ENCODE measurements around the gene AKR7A3.
"Not testable (repeated sequence)": the region's sequence is repeated elsewhere in the genome, so short reads cannot be mapped to it uniquely, and the experiment has no call there.

The AKR7A3 gene

DNA sequence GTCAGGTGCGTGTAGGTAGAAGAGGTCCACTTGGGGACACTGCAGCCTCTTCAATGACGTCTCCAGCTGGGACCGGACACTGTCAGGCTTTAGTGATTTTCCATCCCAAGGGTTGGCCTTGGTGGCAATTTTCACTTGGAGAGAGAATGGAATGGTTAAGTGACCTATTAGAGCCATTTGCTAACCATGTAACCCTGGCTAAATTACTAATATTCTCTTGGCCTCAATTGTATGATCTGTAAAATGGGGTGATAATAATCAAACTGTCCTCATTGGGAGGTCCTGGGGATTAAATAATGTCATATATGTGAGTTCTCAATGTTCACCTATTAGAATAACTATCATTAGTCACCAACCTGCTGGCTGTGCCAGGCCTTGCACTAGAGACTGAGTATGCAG is 19.9 kb upstream of the AKR7A3 start:
- Histone ChIP-seq H3K4me1 (ENCODE audit: control insufficient read depth, insufficient read depth, low read length) (peaks cover 29% of the 10 kb centered on the region), H3K9me3 (replicated peaks; ENCODE audit: low read length) (no peaks in the 10 kb centered on the region), H3K4me3 (ENCODE audit: low read length) (no peak overlapping the region), H3K4me2 (ENCODE audit: low read length) (no peak overlapping the region), H3K36me3 (ENCODE audit: insufficient read depth, low read length) (peaks cover 42% of the 10 kb centered on the region), H3K27me3 (ENCODE audit: control insufficient read depth, insufficient read depth, low read length) (no peaks in the 10 kb centered on the region), H3K9ac (ENCODE audit: low read depth, low read length) (no peak overlapping the region)

DNA sequence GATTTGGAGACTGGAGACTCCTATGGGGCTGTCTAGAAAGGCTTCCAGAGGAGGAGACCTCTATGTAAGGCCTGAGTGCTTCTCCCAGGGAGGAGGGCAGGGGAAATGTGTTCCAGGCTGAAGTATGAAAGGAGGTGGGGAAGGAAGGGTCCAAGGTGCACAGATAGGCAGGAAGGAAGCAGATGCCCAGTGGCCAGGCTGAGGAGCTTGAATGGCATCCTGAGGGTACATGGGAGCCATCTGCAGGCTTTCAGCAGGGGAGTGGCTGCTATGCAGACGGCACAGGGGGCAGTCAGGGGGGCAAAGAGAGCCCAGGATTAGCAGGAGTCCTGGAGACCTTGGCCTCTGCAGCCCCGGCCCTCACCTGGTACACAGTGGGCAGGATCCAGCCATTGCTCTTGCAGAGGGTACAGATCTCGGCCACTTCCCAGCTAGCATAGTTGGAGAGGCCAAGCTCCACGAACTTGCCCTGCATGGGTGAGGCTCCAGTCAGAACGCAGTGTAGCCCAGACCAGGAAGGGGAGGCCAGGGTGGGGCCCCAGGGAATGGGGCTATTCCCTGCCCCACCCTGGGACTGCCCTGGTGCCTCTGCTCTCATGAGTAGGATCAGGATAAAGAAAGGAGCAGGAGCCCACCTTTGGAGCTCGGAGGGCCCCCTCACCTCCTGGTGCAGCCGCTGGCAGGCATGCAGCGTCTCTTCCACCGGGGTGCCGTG is 19.4 kb upstream of the AKR7A3 start:
- Histone ChIP-seq H3K4me3 (ENCODE audit: low read length) (no peak overlapping the region), H3K9ac (ENCODE audit: low read depth, low read length) (no peak overlapping the region), H3K9me3 (replicated peaks; ENCODE audit: low read length) (no peaks in the 10 kb centered on the region), H3K4me1 (ENCODE audit: control insufficient read depth, insufficient read depth, low read length) (peaks cover 24% of the 10 kb centered on the region), H3K36me3 (ENCODE audit: insufficient read depth, low read length) (peaks cover 46% of the 10 kb centered on the region), H3K4me2 (ENCODE audit: low read length) (no peak overlapping the region), H3K27me3 (ENCODE audit: control insufficient read depth, insufficient read depth, low read length) (no peaks in the 10 kb centered on the region)

DNA sequence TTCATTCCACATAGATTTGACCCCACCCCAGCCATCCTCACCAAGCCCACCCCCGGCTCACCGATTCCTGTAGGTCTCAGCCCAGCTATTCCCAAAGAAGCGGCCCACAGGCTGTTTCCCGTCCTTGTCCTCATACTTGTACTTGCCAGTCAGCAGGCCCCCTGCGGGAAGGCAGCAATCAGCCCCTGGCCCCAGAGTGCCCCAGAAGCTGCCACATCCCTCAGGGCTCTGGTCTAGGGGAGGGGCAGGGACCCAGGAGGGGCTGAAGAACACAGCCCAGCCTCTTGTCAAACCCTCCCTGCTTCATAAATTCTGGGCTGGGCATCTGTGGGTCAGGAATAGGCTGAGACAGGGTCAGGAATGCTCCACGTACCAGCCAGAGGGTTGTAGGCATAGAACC is 18.4 kb upstream of the AKR7A3 start:
- H3K4me1 ChIP-seq (ENCODE audit: control insufficient read depth, insufficient read depth, low read length), result peaks cover 20% of the 10 kb centered on the region
- peaks cover 46% of the 10 kb centered on the region for H3K36me3 ChIP-seq (ENCODE audit: insufficient read depth, low read length)
- H3K4me2 ChIP-seq (ENCODE audit: low read length), result no peak overlapping the region
- no peaks in the 10 kb centered on the region for H3K27me3 ChIP-seq (ENCODE audit: control insufficient read depth, insufficient read depth, low read length)
- no peaks in the 10 kb centered on the region for H3K9me3 ChIP-seq (replicated peaks; ENCODE audit: low read length)
- no peak overlapping the region for H3K9ac ChIP-seq (ENCODE audit: low read depth, low read length)
- H3K4me3 ChIP-seq (ENCODE audit: low read length), result no peak overlapping the region

DNA sequence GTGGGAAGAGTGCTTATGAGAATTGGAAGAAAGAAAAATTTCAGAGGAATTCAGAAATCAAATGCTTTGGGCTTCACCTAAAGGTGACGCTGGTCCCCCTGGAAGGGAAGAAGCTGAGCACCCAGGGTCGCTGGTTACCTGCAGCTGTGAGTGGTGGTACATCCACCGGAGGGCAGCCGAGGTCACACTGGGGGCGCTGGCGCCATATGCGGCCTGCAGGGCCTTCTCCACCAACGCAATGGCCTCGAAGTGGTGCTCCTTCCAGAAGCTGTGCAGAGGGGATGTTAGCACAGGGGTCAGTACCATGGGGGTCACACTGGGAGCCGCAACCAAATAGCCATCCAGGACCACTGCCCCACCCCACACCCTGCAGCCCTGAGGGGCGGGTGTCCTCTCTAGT is 17.3 kb upstream of the AKR7A3 start:
- Histone ChIP-seq H3K9me3 (replicated peaks; ENCODE audit: low read length) (no peaks in the 10 kb centered on the region), H3K4me1 (ENCODE audit: control insufficient read depth, insufficient read depth, low read length) (peaks cover 15% of the 10 kb centered on the region), H3K9ac (ENCODE audit: low read depth, low read length) (no peak overlapping the region), H3K27me3 (ENCODE audit: control insufficient read depth, insufficient read depth, low read length) (no peaks in the 10 kb centered on the region), H3K4me3 (ENCODE audit: low read length) (no peak overlapping the region), H3K36me3 (ENCODE audit: insufficient read depth, low read length) (peaks cover 46% of the 10 kb centered on the region), H3K4me2 (ENCODE audit: low read length) (no peak overlapping the region)

DNA sequence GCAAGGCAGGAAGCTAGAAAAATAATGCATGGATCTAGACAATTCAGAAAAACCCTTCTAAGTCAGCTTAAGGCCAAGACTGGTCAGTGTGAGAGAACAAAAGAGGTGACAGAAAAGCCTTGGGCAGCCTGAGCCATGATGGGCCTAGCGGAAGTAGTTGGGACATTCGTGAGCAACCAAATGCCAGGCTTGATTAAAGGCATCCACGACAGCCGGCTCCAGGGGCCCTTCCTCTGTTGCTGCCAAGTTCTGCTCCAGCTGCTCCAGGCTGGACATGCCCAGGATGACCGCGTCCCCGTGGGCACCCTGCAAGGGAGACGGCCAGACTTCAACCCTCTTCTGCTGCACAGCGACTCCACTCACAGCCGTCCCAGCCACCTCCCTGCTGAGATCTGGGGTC is 15.5 kb upstream of the AKR7A3 start:
- not testable (repeated sequence) for H3K4me3 ChIP-seq (ENCODE audit: low read length); H3K27me3 ChIP-seq (ENCODE audit: control insufficient read depth, insufficient read depth, low read length); H3K4me2 ChIP-seq (ENCODE audit: low read length); H3K4me1 ChIP-seq (ENCODE audit: control insufficient read depth, insufficient read depth, low read length); H3K9me3 ChIP-seq (replicated peaks; ENCODE audit: low read length); H3K9ac ChIP-seq (ENCODE audit: low read depth, low read length)
- H3K36me3 ChIP-seq (ENCODE audit: insufficient read depth, low read length), result peaks cover 46% of the 10 kb centered on the region

DNA sequence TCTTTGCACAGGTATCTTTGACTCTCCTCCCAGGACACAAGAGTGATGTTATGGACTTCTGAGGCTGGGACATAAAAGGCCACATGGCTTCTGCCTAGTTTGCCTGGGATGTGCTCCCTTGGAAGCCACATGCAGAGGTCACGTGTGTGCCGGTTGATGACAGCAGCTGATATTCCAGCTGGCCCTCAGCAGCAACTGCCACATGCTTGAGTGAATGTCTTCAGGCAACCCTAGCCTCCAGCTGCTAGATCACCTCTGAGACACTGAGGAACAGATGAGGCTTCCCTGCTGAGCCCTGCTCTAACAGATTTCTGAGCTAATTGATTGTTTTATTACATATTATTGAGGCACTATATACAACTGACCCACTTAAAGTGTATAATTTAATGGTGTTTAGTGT is 11.6 kb upstream of the AKR7A3 start:
- H3K4me1 ChIP-seq (ENCODE audit: control insufficient read depth, insufficient read depth, low read length), result no peaks in the 10 kb centered on the region
- H3K27me3 ChIP-seq (ENCODE audit: control insufficient read depth, insufficient read depth, low read length), result no peaks in the 10 kb centered on the region
- peaks cover 1% of the 10 kb centered on the region for H3K9me3 ChIP-seq (replicated peaks; ENCODE audit: low read length)
- H3K9ac ChIP-seq (ENCODE audit: low read depth, low read length), result no peak overlapping the region
- H3K36me3 ChIP-seq (ENCODE audit: insufficient read depth, low read length), result peaks cover 18% of the 10 kb centered on the region
- no peak overlapping the region for H3K4me2 ChIP-seq (ENCODE audit: low read length)
- H3K4me3 ChIP-seq (ENCODE audit: low read length), result no peak overlapping the region

DNA sequence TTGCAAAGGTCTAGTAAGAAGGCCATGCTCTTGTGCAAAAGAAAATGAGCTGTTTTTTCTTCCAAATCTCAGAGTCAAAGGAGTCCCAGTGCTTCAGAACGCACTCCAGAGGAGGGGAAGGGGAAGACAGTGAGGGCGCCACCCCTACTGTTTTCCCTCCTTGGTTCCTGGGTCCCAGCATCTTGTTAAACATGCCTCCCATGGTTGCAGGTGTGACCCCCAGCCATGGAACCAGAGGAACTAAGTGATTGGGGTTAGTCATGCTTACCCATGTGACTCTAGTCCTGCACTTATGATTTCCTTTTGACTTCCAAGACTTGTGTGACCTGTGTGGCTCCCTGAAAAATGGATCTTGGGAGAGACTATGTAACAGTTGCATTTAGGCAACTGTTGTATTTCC is 6.1 kb upstream of the AKR7A3 start:
- Histone ChIP-seq H3K9me3 (replicated peaks; ENCODE audit: low read length) (peaks cover 10% of the 10 kb centered on the region), H3K4me3 (ENCODE audit: low read length) (no peak overlapping the region), H3K27me3 (ENCODE audit: control insufficient read depth, insufficient read depth, low read length) (no peaks in the 10 kb centered on the region), H3K36me3 (ENCODE audit: insufficient read depth, low read length) (no peaks in the 10 kb centered on the region), H3K4me2 (ENCODE audit: low read length) (no peak overlapping the region), H3K9ac (ENCODE audit: low read depth, low read length) (no peak overlapping the region), H3K4me1 (ENCODE audit: control insufficient read depth, insufficient read depth, low read length) (no peaks in the 10 kb centered on the region)

DNA sequence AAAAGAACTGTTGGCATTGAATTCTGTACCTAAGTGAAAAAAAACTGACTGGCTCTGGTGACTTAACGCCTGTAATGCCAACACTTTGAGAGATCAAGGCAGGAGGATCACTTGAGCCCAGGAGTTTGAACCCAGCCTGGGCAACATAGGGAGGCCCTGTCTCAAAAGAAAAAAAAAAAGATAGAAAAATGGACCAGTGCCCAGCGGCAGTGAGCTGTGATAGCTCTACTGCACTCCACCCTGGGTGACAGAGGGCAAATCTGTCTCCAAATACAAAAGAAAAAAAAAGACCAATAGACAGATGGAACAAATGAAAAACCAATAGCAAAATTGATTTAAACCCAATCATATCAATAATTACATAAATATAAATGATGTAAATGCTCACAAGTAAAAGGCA is 674 bp upstream of the AKR7A3 start:
- Histone ChIP-seq H3K4me3 (ENCODE audit: low read length) (peak overlapping the region; percentile 73), H3K4me2 (ENCODE audit: low read length) (peak overlapping the region; percentile 98), H3K4me1 (ENCODE audit: control insufficient read depth, insufficient read depth, low read length) (peaks cover 7% of the 10 kb centered on the region), H3K36me3 (ENCODE audit: insufficient read depth, low read length) (no peaks in the 10 kb centered on the region), H3K9ac (ENCODE audit: low read depth, low read length) (peak overlapping the region; percentile 28), H3K9me3 (replicated peaks; ENCODE audit: low read length) (peaks cover under 1% of the 10 kb centered on the region), H3K27me3 (ENCODE audit: control insufficient read depth, insufficient read depth, low read length) (no peaks in the 10 kb centered on the region)

DNA sequence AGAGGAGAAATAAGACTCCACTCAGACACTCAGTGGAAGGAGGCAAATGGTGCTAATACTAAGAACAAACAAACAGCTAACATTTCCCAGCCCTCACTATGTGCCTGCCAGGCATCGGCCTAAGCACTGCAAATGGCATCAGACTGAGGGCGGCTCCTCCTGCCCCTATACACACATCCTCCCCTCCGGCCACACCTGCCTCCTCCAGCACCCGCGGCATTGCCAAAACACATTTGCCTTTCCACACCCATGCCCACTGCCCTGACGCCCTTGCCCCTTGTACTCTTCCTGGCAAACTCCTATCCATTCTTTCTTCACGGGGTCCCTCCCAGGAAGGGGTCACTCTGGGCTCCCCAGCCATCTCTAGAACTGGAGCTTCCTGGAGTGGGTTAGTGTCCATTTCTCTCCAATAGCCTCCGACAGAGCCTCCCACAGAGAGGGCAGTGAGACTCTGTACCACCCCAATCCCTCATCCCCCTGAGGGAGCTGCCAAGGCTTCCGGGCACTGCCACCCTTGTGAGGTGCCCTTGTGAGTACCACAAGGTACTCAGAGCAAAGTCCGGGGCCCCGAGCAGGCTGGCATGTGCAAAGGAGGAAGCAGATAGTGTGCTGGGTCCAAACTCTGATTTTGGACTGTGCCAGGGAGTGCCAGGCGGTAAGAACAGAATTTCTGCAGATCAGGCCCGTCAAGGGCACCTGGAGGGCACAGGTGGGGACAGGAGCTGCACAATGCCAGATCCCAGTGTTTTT is 959 bp downstream of the AKR7A3 start:
- H3K4me1 ChIP-seq (ENCODE audit: control insufficient read depth, insufficient read depth, low read length), result peaks cover 7% of the 10 kb centered on the region
- H3K9ac ChIP-seq (ENCODE audit: low read depth, low read length), result no peak overlapping the region
- H3K4me2 ChIP-seq (ENCODE audit: low read length), result no peak overlapping the region
- H3K9me3 ChIP-seq (replicated peaks; ENCODE audit: low read length), result no peaks in the 10 kb centered on the region
- no peaks in the 10 kb centered on the region for H3K36me3 ChIP-seq (ENCODE audit: insufficient read depth, low read length)
- no peak overlapping the region for H3K4me3 ChIP-seq (ENCODE audit: low read length)
- H3K27me3 ChIP-seq (ENCODE audit: control insufficient read depth, insufficient read depth, low read length), result no peaks in the 10 kb centered on the region

DNA sequence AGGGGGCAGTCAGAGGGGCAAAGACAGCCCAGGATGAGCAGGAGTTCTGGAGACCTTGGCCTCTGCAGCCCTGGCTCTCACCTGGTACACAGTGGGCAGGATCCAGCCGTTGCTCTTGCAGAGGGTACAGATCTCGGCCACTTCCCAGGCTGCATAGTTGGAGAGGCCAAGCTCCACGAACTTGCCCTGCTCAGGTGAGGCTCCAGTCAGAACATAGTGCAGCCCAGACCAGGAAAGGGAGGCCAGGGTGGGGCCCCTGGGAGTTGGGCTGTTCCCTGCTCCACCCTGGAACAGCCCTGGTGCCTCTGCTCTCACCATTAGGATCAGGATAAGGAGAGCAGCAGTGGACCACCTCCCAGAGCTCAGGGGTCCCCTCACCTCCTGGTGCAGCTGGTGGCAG is 2.8 kb downstream of the AKR7A3 start:
- not testable (repeated sequence) for H3K4me1 ChIP-seq (ENCODE audit: control insufficient read depth, insufficient read depth, low read length); H3K4me2 ChIP-seq (ENCODE audit: low read length); H3K9me3 ChIP-seq (replicated peaks; ENCODE audit: low read length); H3K36me3 ChIP-seq (ENCODE audit: insufficient read depth, low read length); H3K9ac ChIP-seq (ENCODE audit: low read depth, low read length); H3K27me3 ChIP-seq (ENCODE audit: control insufficient read depth, insufficient read depth, low read length); H3K4me3 ChIP-seq (ENCODE audit: low read length)

DNA sequence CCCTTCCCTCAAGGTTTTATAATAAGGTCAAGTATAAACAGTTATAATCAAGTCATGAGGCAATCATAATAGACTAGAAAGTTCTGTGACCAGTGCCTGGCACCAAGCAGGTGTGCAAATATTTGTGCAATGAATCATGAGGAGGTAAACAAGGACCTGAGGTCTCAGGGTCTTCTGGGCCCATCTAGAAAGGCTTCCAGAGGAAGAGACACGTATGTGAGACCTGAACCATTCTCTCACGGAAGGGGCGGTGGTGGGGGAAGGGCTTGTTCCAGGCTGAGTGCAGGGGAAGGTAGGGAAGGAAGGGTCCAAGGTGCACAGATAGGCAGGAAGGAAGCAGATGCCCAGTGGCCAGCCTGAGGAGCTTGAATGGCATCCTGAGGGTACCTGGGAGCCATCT is 3.2 kb downstream of the AKR7A3 start:
- not testable (repeated sequence) for H3K4me3 ChIP-seq (ENCODE audit: low read length); H3K4me2 ChIP-seq (ENCODE audit: low read length); H3K9ac ChIP-seq (ENCODE audit: low read depth, low read length); H3K9me3 ChIP-seq (replicated peaks; ENCODE audit: low read length); H3K4me1 ChIP-seq (ENCODE audit: control insufficient read depth, insufficient read depth, low read length); H3K27me3 ChIP-seq (ENCODE audit: control insufficient read depth, insufficient read depth, low read length); H3K36me3 ChIP-seq (ENCODE audit: insufficient read depth, low read length)

DNA sequence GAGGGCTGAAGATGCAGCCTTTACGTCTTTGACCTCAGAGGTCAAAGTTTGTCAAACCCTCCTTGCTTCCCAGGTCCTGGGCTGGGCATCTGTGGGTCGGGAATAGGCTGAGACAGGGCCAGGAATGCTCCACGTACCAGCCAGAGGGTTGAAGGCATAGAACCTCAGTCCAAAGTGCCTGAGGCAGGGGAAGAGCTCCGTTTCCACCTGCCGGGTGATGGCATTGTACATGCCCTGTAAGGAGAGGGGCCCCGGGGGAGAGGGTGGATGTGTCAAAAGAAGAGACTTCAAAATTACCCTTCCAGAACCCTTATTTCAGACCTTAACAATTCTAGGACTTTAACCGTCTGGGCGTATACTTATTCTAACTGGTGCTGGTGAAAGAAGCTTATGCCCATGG is 3.7 kb downstream of the AKR7A3 start:
- Histone ChIP-seq H3K27me3 (ENCODE audit: control insufficient read depth, insufficient read depth, low read length) (no peaks in the 10 kb centered on the region), H3K4me3 (ENCODE audit: low read length) (no peak overlapping the region), H3K9me3 (replicated peaks; ENCODE audit: low read length) (no peaks in the 10 kb centered on the region), H3K4me1 (ENCODE audit: control insufficient read depth, insufficient read depth, low read length) (peaks cover 7% of the 10 kb centered on the region), H3K36me3 (ENCODE audit: insufficient read depth, low read length) (no peaks in the 10 kb centered on the region), H3K4me2 (ENCODE audit: low read length) (no peak overlapping the region), H3K9ac (ENCODE audit: low read depth, low read length) (no peak overlapping the region)
